ENCODE results near the gene ZNF770. TPM values are rescaled to one million over a fixed set of nuclear protein-coding genes. Genes with fewer than 3 reads are reported as not detected.

ZNF770 gene
- total and polyA plus RNA-seq, 2 donors (not counting 3 experiments of a cell fraction or from before 2014, with no cell fraction given), result 6.4 to 30.3 TPM

DNA sequence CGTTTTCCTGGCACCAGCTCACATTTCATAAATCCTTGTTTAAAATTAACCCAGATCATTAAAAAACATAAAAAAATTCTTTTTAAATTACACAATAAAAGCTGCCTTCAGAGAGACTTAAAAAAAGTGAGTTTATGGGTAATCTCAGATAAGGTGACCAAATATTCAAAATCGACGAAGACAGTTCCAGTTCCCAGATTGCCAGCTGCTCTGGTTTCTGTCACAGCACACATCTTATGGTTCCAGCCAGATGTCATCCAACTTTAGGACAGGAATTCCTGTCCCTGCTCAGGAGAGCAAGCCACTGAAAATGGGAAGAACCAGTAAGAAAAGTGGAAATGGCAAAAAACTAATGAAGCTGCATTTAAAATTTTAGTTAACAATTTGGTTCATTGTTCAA is 15.8 kb upstream of the ZNF770 start:
- ChIA-PET POLR2A (no interaction called here), CTCF (interaction anchor here (2.0 kb wide), 1 partner anchor 10 kb away, joined by 5 read pairs; no protein-coding TSS in a partner anchor)
- Histone ChIP-seq H3K27me3 (ENCODE audit: control insufficient read depth in 2 of 2, insufficient read depth in 2 of 2, low read length in 2 of 2) (peaks cover 3% of the 10 kb centered on the region in 2 experiments), H2AFZ (ENCODE audit: low read depth, low read length) (no peak overlapping the region), H3K4me1 (ENCODE audit: control insufficient read depth, extremely low read depth, insufficient read depth, low read length) (no peaks in the 10 kb centered on the region), H3K9me3 (replicated peaks; ENCODE audit: control insufficient read depth, insufficient read depth, low read length) (no peaks in the 10 kb centered on the region), H3K79me2 (ENCODE audit: control insufficient read depth, insufficient read depth, low read length) (no peaks in the 10 kb centered on the region), H3K36me3 (ENCODE audit: control insufficient read depth in 2 of 2, extremely low read depth in 1 of 2, insufficient read depth in 2 of 2, low read length in 2 of 2) (no peaks in the 10 kb centered on the region), H3K27ac (ENCODE audit: insufficient read depth, low read depth, low read length) (no peak overlapping the region), H3K4me2 (ENCODE audit: insufficient read depth, low read length) (no peak overlapping the region), H3K4me3 (replicated peaks in 1 of 3; ENCODE audit: insufficient read depth in 1 of 3, low read depth in 1 of 3, low read length in 3 of 3) (no peak overlapping the region), H3K9me1 (replicated peaks; ENCODE audit: control insufficient read depth, extremely low read depth, insufficient read depth, low read length) (no peaks in the 10 kb centered on the region), H3K9ac (replicated peaks; ENCODE audit: extremely low read depth, insufficient read depth, low read length) (no peak overlapping the region), H4K20me1 (replicated peaks; ENCODE audit: control insufficient read depth, extremely low read depth, insufficient read depth, low read length) (no peaks in the 10 kb centered on the region)
- intact Hi-C loops (cut with micrococcal nuclease) (no loop called here), dilution Hi-C loops (cut with MboI; ENCODE audit: extremely low pct_ligation_motif_present, low sequenced_read_pairs) (no loop called here)
- TF ChIP-seq MYC (IDR thresholded peaks at IDR 0.05; ENCODE audit: low read depth, low read length), result no peak
- TF ChIP-seq FOS (IDR thresholded peaks at IDR 0.05; ENCODE audit: borderline replicate concordance, insufficient read depth, low read length), result no peak
- no peak for TF ChIP-seq POLR2AphosphoS5 (IDR thresholded peaks at IDR 0.05; ENCODE audit: insufficient read depth, low read depth, low read length)
- TF ChIP-seq, protein P1, sequence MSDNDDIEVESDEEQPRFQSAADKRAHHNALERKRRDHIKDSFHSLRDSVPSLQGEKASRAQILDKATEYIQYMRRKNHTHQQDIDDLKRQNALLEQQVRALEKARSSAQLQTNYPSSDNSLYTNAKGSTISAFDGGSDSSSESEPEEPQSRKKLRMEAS (IDR thresholded peaks at IDR 0.05; ENCODE audit: insufficient read depth, insufficient read length), result no peak
- no peak for TF ChIP-seq POLR2A (IDR thresholded peaks at IDR 0.05; ENCODE audit: low read depth, low read length)
- TF ChIP-seq, protein P2, sequence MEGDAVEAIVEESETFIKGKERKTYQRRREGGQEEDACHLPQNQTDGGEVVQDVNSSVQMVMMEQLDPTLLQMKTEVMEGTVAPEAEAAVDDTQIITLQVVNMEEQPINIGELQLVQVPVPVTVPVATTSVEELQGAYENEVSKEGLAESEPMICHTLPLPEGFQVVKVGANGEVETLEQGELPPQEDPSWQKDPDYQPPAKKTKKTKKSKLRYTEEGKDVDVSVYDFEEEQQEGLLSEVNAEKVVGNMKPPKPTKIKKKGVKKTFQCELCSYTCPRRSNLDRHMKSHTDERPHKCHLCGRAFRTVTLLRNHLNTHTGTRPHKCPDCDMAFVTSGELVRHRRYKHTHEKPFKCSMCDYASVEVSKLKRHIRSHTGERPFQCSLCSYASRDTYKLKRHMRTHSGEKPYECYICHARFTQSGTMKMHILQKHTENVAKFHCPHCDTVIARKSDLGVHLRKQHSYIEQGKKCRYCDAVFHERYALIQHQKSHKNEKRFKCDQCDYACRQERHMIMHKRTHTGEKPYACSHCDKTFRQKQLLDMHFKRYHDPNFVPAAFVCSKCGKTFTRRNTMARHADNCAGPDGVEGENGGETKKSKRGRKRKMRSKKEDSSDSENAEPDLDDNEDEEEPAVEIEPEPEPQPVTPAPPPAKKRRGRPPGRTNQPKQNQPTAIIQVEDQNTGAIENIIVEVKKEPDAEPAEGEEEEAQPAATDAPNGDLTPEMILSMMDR (IDR thresholded peaks at IDR 0.05; ENCODE audit: extremely low read depth in 1 of 2, insufficient read depth in 1 of 2, low read depth in 1 of 2, low read length in 2 of 2), result no peak
- TF ChIP-seq GATA2 (IDR thresholded peaks at IDR 0.05; ENCODE audit: insufficient read depth, insufficient read length, low read depth, low read length), result no peak
- no peak for TF ChIP-seq JUN (IDR thresholded peaks at IDR 0.05; ENCODE audit: borderline replicate concordance, insufficient read depth, insufficient read length, low read depth)
- no peak for TF ChIP-seq EZH2 (IDR thresholded peaks at IDR 0.05; ENCODE audit: borderline replicate concordance, low read depth, low read length, severe bottlenecking)
- BruUV-seq (replicated peaks), result no TSS peak
- no peak for DNase-seq (ENCODE audit: low read depth, low spot score)
- FAIRE-seq, result no peak
